Calu3 (cell line): ENCODE results near the gene CEP128. TPM values are rescaled to one million over a fixed set of nuclear protein-coding genes. Genes with fewer than 3 reads are reported as not detected.

Experiments
- BruUV-seq: library from RNA; stranded (reverse); fragments of 400-500 nt; replicated peaks from 2 replicates; lab custom pipeline; 2021; lab: Mats Ljungman, UMichigan
- CTCF ChIA-PET: fragments of 300-600 bp; sonication (Branson Sonifier 250); formaldehyde crosslinking; loops from one replicate; lab custom pipeline; 2022; ENCODE audit warnings: antibody characterized with exemption; lab: Charles Lee
- DNase-seq: peaks from one replicate; pipeline ENCODE4 v3.0.0; 2022
- H3K27ac Mint-ChIP-seq: one replicate; pipeline ENCODE4 v1.8.0; 2022; ENCODE audit warnings: mixed read lengths; ENCODE audit not compliant: unreplicated experiment
- H3K27me3 Mint-ChIP-seq: one replicate; pipeline ENCODE4 v1.8.0; 2022; ENCODE audit warnings: mixed read lengths; ENCODE audit not compliant: unreplicated experiment
- H3K36me3 Mint-ChIP-seq: one replicate; pipeline ENCODE4 v1.8.0; 2022; ENCODE audit warnings: mild to moderate bottlenecking, moderate library complexity, mixed read lengths; ENCODE audit not compliant: insufficient read depth, unreplicated experiment
- H3K4me1 Mint-ChIP-seq: one replicate; pipeline ENCODE4 v1.8.0; 2022; ENCODE audit warnings: mild to moderate bottlenecking, low read depth, mixed read lengths; ENCODE audit not compliant: unreplicated experiment
- H3K4me3 Mint-ChIP-seq: one replicate; pipeline ENCODE4 v1.8.0; 2022; ENCODE audit warnings: mild to moderate bottlenecking, low read depth, moderate library complexity, mixed read lengths; ENCODE audit not compliant: unreplicated experiment
- H3K9me3 Mint-ChIP-seq: one replicate; pipeline ENCODE4 v1.8.0; 2022; ENCODE audit warnings: low read depth, mixed read lengths; ENCODE audit not compliant: unreplicated experiment
- CTCF ChIP-seq: fragments of 200-600 bp; IDR thresholded peaks from one replicate; pipeline ENCODE4 v1.8.0; 2022; ENCODE audit warnings: antibody characterized with exemption; ENCODE audit not compliant: unreplicated experiment
- intact Hi-C: fragments of 100-400 bp; cut with micrococcal nuclease; formaldehyde crosslinking; loops from one replicate; pipeline ENCODE4 v1.10.0; 2022; ENCODE audit not compliant: unreplicated experiment
- total RNA-seq: library from RNA; stranded (reverse); gene quantifications from 2 replicates; pipeline ENCODE4 v1.2.3, GENCODE V29; 2022

CEP128 gene
- total RNA-seq, 1 experiment from 2014 or later: 22.9 TPM

- BruUV-seq: no TSS peak
- Mint-ChIP-seq H3K9me3 (no peaks in the 10 kb centered on the region), H3K27me3 (no peaks in the 10 kb centered on the region), H3K4me3 (no peak overlapping the region), H3K4me1 (no peaks in the 10 kb centered on the region), H3K36me3 (no peaks in the 10 kb centered on the region), H3K27ac (no peak overlapping the region)
- TF ChIP-seq CTCF: no peak
- no peak for DNase-seq
- CTCF ChIA-PET: no interaction called here
- intact Hi-C loops: no loop called here
Observed at GRCh38 chr14:80718940-80719339, 222.6 kb downstream of the CEP128 start.

GRCh38 chr14:80714474-80714873 is 227.1 kb downstream of the CEP128 start:
- Mint-ChIP-seq H3K4me3 (no peak overlapping the region), H3K4me1 (no peaks in the 10 kb centered on the region), H3K9me3 (no peaks in the 10 kb centered on the region), H3K27ac (no peak overlapping the region), H3K27me3 (no peaks in the 10 kb centered on the region), H3K36me3 (no peaks in the 10 kb centered on the region)
- TF ChIP-seq CTCF: no peak
- no TSS peak for BruUV-seq
- CTCF ChIA-PET: no interaction called here
- DNase-seq: no peak
- intact Hi-C loops: no loop called here

- intact Hi-C loops: no loop called here
- BruUV-seq: no TSS peak
- TF ChIP-seq CTCF: no peak
- H3K36me3 Mint-ChIP-seq: no peaks in the 10 kb centered on the region
- DNase-seq: no peak
- H3K27ac Mint-ChIP-seq: no peak overlapping the region
- no peaks in the 10 kb centered on the region for H3K27me3 Mint-ChIP-seq
- H3K9me3 Mint-ChIP-seq: no peaks in the 10 kb centered on the region
- H3K4me1 Mint-ChIP-seq: no peaks in the 10 kb centered on the region
- H3K4me3 Mint-ChIP-seq: no peak overlapping the region
- CTCF ChIA-PET: interaction anchor here (0.6 kb wide), 1 partner anchor 856 kb away, joined by 3 read pairs; no protein-coding TSS in a partner anchor
Observed at GRCh38 chr14:80713076-80713850, 228.3 kb downstream of the CEP128 start.

- intact Hi-C loops: no loop called here
- H3K27me3 Mint-ChIP-seq: no peaks in the 10 kb centered on the region
- H3K27ac Mint-ChIP-seq: peak overlapping the region; percentile 46
- H3K4me3 Mint-ChIP-seq: no peak overlapping the region
- CTCF ChIA-PET: no interaction called here
- H3K4me1 Mint-ChIP-seq: peaks cover 10% of the 10 kb centered on the region
- TF ChIP-seq CTCF: no peak
- BruUV-seq: no TSS peak
- H3K36me3 Mint-ChIP-seq: no peaks in the 10 kb centered on the region
- DNase-seq: peak; percentile 1
- no peaks in the 10 kb centered on the region for H3K9me3 Mint-ChIP-seq
Observed at GRCh38 chr14:80705241-80705980, 236.1 kb downstream of the CEP128 start.
